PC-3 (cell line): ENCODE data around the gene KCTD5. TPM values are rescaled to one million over a fixed set of nuclear protein-coding genes. Genes with fewer than 3 reads are reported as not detected.

Experiments used
- ATAC-seq: fragments of 200-7000 bp; cut with Tn5 transposase; 2 replicates; pipeline ENCODE4 v1.9.1; 2020; ENCODE audit warnings: mild to moderate bottlenecking, moderate library complexity
- BruUV-seq: library from RNA; stranded (reverse); fragments of 400-500 nt; replicated peaks from 2 replicates; lab custom pipeline; 2021; lab: Mats Ljungman, UMichigan
- CTCF ChIA-PET: fragments of 300-600 bp; sonication (Branson Sonifier 250); formaldehyde crosslinking; loops from one replicate; lab custom pipeline; 2022; ENCODE audit warnings: antibody characterized with exemption; lab: Charles Lee
- POLR2A ChIA-PET: fragments of 300-600 bp; sonication (Branson Sonifier 250); formaldehyde crosslinking; loops from one replicate; lab custom pipeline; 2022; ENCODE audit warnings: antibody characterized with exemption; ENCODE audit not compliant: unreplicated experiment; lab: Charles Lee
- DNase-seq: peaks from one replicate; pipeline ENCODE4 v3.0.0-alpha.2; 2015
- H2AFZ ChIP-seq: fragments of 300-600 bp; sonication (generic); 2 replicates; pipeline ENCODE4 v1.6.0; 2016; ENCODE audit warnings: antibody characterized with exemption, low read length
- H3F3A ChIP-seq: fragments of 300-600 bp; sonication (generic); one replicate; pipeline ENCODE4 v1.6.0; 2017; ENCODE audit warnings: antibody characterized with exemption, low read length, control low read depth, mild to moderate bottlenecking; ENCODE audit not compliant: unreplicated experiment
- H3K27ac ChIP-seq: fragments of 300-600 bp; sonication (generic); 2 replicates; pipeline ENCODE4 v1.5.1; 2016; ENCODE audit warnings: mild to moderate bottlenecking, low read length
- H3K27me3 ChIP-seq: fragments of 300-600 bp; sonication (generic); 2 replicates; pipeline ENCODE4 v1.6.1; 2016; ENCODE audit warnings: low read length, mixed read lengths
- H3K36me3 ChIP-seq: fragments of 300-600 bp; sonication (generic); 2 replicates; pipeline ENCODE4 v1.6.1; 2016; ENCODE audit warnings: low read depth, mixed run types, low read length, mixed read lengths
- H3K4me1 ChIP-seq: fragments of 300-600 bp; sonication (generic); 2 replicates; pipeline ENCODE4 v1.5.1; 2016; ENCODE audit warnings: low read length; ENCODE audit not compliant: insufficient read depth
- H3K4me2 ChIP-seq: fragments of 300-600 bp; sonication (generic); 2 replicates; pipeline ENCODE4 v1.6.0; 2016; ENCODE audit warnings: low read length
- H3K4me3 ChIP-seq: fragments of 300-600 bp; sonication (generic); 2 replicates; pipeline ENCODE4 v1.5.1; 2016; ENCODE audit warnings: mild to moderate bottlenecking, low read length, mixed read lengths
- H3K79me2 ChIP-seq: fragments of 300-600 bp; sonication (generic); 2 replicates; pipeline ENCODE4 v1.6.1; 2017; ENCODE audit warnings: low read length, mixed read lengths
- H3K9ac ChIP-seq: fragments of 300-600 bp; sonication (generic); 2 replicates; pipeline ENCODE4 v1.6.0; 2016; ENCODE audit warnings: mild to moderate bottlenecking, low read length
- H3K9me2 ChIP-seq: fragments of 300-600 bp; sonication (generic); replicated peaks from 2 replicates; pipeline ENCODE4 v1.6.1; 2016; ENCODE audit warnings: mixed run types, low read length, mixed read lengths
- H3K9me3 ChIP-seq: fragments of 300-600 bp; sonication (generic); 2 replicates; pipeline ENCODE4 v1.6.1; 2016; ENCODE audit warnings: low read length, mixed read lengths
- H4K20me1 ChIP-seq: fragments of 300-600 bp; sonication (generic); 2 replicates; pipeline ENCODE4 v1.6.1; 2016; ENCODE audit warnings: low read length, mixed read lengths
- EZH2 ChIP-seq: fragments of 300-600 bp; sonication (generic); IDR thresholded peaks from one replicate; pipeline ENCODE4 v1.6.1; 2017; ENCODE audit warnings: antibody characterized with exemption, mild to moderate bottlenecking, low read length; ENCODE audit not compliant: unreplicated experiment
- EZH2phosphoT487 ChIP-seq: fragments of 300-600 bp; sonication (generic); IDR thresholded peaks from 2 replicates; pipeline ENCODE4 v1.6.1; 2018; ENCODE audit warnings: mild to moderate bottlenecking, antibody characterized with exemption, low read length, borderline replicate concordance
- intact Hi-C: fragments of 100-400 bp; cut with micrococcal nuclease; formaldehyde crosslinking; loops from 2 replicates; pipeline ENCODE4 v1.9.0; 2023
- total RNA-seq: library from RNA; depleted of rRNA; stranded (reverse); fragments of >200 nt; gene quantifications from 2 replicates; pipeline ENCODE4 v1.2.3, GENCODE V29; 2014
- TF ChIP-seq, protein P1 (sequence below): fragments of 300-600 bp; sonication (generic); conservative IDR thresholded peaks from 2 replicates; pipeline ENCODE4 v1.5.1; 2017; ENCODE audit warnings: antibody characterized with exemption, low read depth, mild to moderate bottlenecking, low read length

KCTD5 gene
- total RNA-seq, 1 experiment from 2014 or later: 52.2 TPM

DNA sequence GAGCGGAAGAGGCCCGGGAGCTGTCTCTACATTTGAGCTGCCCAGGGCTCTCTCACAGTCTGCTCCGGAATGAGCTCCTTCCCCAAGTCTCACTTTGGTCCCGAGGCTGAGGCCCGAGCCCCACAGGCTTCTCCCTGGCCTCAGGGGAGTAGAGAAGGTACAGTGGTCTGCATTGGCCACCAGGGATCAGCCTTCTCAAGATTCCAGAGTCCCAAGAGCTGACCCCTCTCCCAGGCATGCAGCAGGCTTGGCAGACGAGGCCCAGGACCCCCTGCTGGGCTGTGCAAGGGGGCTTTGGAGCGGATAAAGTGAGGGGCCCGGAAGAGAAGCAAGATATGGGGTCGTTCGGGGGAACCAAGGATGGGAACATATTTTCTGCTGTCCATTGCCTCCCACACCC, 34.6 kb downstream of the KCTD5 start:
- no peak overlapping the region for H2AFZ ChIP-seq
- ATAC-seq (no peak), DNase-seq (no peak)
- intact Hi-C loops: no loop called here
- no peak overlapping the region for H3K9ac ChIP-seq
- POLR2A ChIA-PET: interaction anchor here (0.5 to 0.6 kb wide), 2 partner anchors 122 to 1866 kb away, joined by 3 to 4 read pairs; no protein-coding TSS in a partner anchor
- peaks cover 15% of the 10 kb centered on the region for H3K4me1 ChIP-seq
- no peak for TF ChIP-seq EZH2phosphoT487
- TF ChIP-seq, protein P1, sequence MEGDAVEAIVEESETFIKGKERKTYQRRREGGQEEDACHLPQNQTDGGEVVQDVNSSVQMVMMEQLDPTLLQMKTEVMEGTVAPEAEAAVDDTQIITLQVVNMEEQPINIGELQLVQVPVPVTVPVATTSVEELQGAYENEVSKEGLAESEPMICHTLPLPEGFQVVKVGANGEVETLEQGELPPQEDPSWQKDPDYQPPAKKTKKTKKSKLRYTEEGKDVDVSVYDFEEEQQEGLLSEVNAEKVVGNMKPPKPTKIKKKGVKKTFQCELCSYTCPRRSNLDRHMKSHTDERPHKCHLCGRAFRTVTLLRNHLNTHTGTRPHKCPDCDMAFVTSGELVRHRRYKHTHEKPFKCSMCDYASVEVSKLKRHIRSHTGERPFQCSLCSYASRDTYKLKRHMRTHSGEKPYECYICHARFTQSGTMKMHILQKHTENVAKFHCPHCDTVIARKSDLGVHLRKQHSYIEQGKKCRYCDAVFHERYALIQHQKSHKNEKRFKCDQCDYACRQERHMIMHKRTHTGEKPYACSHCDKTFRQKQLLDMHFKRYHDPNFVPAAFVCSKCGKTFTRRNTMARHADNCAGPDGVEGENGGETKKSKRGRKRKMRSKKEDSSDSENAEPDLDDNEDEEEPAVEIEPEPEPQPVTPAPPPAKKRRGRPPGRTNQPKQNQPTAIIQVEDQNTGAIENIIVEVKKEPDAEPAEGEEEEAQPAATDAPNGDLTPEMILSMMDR: no peak
- TF ChIP-seq EZH2: no peak
- no peaks in the 10 kb centered on the region for H3K79me2 ChIP-seq
- H3K27me3 ChIP-seq: no peaks in the 10 kb centered on the region
- no TSS peak for BruUV-seq
- H3K4me2 ChIP-seq: no peak overlapping the region
- CTCF ChIA-PET: no interaction called here
- no peaks in the 10 kb centered on the region for H3K9me2 ChIP-seq
- H3F3A ChIP-seq: no peaks in the 10 kb centered on the region
- no peak overlapping the region for H3K4me3 ChIP-seq
- no peak overlapping the region for H3K27ac ChIP-seq
- no peaks in the 10 kb centered on the region for H3K36me3 ChIP-seq
- H3K9me3 ChIP-seq: no peaks in the 10 kb centered on the region
- no peaks in the 10 kb centered on the region for H4K20me1 ChIP-seq

DNA sequence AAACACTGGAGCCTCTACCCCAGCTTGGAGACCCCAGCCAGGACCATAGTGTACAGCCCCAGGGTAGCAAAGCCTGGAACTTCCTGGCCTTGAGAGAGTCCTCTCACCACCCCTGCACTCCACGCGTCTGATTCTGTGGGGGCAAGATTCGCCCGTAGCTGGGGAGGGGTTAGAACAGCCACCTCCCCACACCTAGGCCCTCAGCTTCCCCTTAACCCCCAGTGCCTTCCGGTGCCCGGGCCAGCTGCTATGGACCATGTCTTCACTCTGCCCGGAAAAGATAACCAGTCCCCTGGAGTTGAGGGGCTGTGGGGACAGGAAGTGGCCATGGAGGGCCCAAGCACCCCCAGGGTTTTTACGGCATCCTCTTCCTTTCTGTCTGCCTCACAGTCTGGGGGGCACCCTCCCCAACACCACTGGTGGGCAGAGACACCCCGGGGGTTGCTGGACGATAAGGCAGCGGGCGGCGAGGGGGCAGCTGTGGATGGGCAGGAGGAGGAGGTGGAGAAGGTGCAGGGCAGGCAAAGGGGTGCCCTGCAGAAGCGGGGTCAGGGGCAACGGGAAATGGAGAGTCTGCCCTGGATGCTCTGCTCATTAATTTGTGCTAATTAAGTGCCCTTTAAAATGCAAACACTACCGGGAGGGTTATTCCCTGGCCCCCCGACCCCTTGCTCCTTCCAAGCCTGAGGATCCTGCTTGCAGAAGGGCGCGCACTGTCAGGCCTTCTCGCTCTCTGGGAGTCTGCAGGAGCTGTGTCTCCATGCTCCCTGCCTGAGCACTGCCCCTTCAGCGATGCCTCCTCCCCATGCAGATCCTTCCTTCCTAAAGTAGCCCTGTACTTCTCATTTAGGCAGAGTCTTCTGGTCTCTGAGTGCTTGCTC, 35.3 kb downstream of the KCTD5 start:
- Histone ChIP-seq H3K27me3 (no peaks in the 10 kb centered on the region), H3F3A (no peaks in the 10 kb centered on the region), H3K9me3 (no peaks in the 10 kb centered on the region), H2AFZ (no peak overlapping the region), H3K79me2 (no peaks in the 10 kb centered on the region), H3K9me2 (no peaks in the 10 kb centered on the region), H3K36me3 (no peaks in the 10 kb centered on the region), H3K4me3 (no peak overlapping the region), H3K27ac (no peak overlapping the region), H3K4me1 (peaks cover 15% of the 10 kb centered on the region), H3K9ac (no peak overlapping the region), H3K4me2 (no peak overlapping the region), H4K20me1 (no peaks in the 10 kb centered on the region)
- TF ChIP-seq, protein P1: no peak
- TF ChIP-seq EZH2phosphoT487 (no peak), EZH2 (no peak)
- no TSS peak for BruUV-seq
- DNase-seq (no peak), ATAC-seq (no peak)
- intact Hi-C loops: no loop called here
- CTCF ChIA-PET: no interaction called here
- POLR2A ChIA-PET: no interaction called here
